Measurements from ENCODE around the gene DCAF6.

The DCAF6 gene

DNA sequence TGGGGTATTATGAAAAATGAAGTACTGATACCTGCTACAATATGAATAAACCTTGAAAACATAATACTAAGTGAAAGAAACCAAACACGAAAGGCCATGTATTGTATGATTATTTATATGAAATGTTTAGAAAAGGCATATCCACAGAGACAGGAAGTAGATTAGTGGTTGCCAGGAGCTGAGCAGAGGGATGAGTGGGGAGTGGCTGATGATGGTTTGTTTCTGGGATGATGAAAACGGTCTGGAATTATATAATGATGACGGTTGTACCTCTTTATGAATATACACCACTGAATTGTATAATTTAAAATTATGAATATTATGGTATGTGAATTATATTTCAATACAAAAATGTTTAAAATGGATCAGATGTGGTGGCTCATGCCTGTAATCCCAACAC is 64.2 kb downstream of the DCAF6 start:
- Histone ChIP-seq H3K9ac (ENCODE audit: low read length in 5 of 5) (no peak overlapping the region), H3K36me3 (ENCODE audit: control insufficient read depth in 5 of 5, insufficient read depth in 5 of 5, low read length in 5 of 5) (peaks cover 5 to 34% (median 15%) of the 10 kb centered on the region in 5 donors), H3K27me3 (ENCODE audit: control insufficient read depth in 5 of 5, insufficient read depth in 4 of 5, low read length in 5 of 5) (no peaks in the 10 kb centered on the region), H3K4me1 (ENCODE audit: control insufficient read depth in 5 of 5, insufficient read depth in 5 of 5, low read length in 5 of 5) (no peaks in the 10 kb centered on the region), H3K27ac (ENCODE audit: low read depth, low read length) (no peak overlapping the region), H3K9me3 (ENCODE audit: control insufficient read depth in 5 of 5, low read length in 5 of 5) (no peaks in the 10 kb centered on the region), H3K4me3 (ENCODE audit: low read depth in 1 of 5, low read length in 5 of 5) (no peak overlapping the region)

DNA sequence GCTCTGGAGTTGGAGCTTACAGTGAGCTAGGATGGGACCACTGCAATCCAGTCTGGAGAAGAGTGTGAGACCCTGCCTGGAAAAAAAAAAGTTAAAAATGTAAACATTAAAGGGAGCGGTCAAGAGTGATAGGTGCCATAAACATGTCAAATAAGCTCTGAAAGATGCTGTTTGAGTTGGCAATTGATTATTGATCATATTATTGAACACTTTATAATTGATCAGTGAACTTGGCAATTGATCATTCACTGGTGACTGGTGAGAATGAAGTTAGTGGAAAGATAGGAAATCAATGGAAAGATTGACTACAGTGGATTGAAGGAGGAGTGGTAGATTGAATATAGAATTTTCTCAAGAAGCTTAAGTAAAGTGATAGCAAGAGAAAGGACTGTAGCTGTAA is 64.7 kb downstream of the DCAF6 start:
- no peak overlapping the region for H3K4me3 ChIP-seq (ENCODE audit: low read depth in 1 of 5, low read length in 5 of 5)
- H3K27me3 ChIP-seq (ENCODE audit: control insufficient read depth in 5 of 5, insufficient read depth in 4 of 5, low read length in 5 of 5), result no peaks in the 10 kb centered on the region
- no peaks in the 10 kb centered on the region for H3K4me1 ChIP-seq (ENCODE audit: control insufficient read depth in 5 of 5, insufficient read depth in 5 of 5, low read length in 5 of 5)
- peaks cover 5 to 34% (median 15%) of the 10 kb centered on the region in 5 donors for H3K36me3 ChIP-seq (ENCODE audit: control insufficient read depth in 5 of 5, insufficient read depth in 5 of 5, low read length in 5 of 5)
- H3K9ac ChIP-seq (ENCODE audit: low read length in 5 of 5), result no peak overlapping the region
- no peak overlapping the region for H3K27ac ChIP-seq (ENCODE audit: low read depth, low read length)
- no peaks in the 10 kb centered on the region for H3K9me3 ChIP-seq (ENCODE audit: control insufficient read depth in 5 of 5, low read length in 5 of 5)

DNA sequence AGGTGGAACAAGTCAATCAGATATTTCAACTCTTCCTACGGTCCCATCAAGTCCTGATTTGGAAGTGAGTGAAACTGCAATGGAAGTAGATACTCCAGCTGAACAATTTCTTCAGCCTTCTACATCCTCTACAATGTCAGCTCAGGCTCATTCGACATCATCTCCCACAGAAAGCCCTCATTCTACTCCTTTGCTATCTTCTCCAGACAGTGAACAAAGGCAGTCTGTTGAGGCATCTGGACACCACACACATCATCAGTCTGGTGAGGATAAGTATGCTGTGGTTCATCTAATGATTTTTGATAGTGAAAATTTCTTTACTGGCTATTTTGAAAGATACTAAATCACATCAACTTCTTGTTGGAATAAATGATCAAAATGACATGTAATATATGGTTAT is 68.0 kb downstream of the DCAF6 start:
- H3K9me3 ChIP-seq (ENCODE audit: control insufficient read depth in 5 of 5, low read length in 5 of 5), result no peaks in the 10 kb centered on the region
- no peak overlapping the region for H3K27ac ChIP-seq (ENCODE audit: low read depth, low read length)
- H3K4me3 ChIP-seq (ENCODE audit: low read depth in 1 of 5, low read length in 5 of 5), result no peak overlapping the region
- no peaks in the 10 kb centered on the region for H3K4me1 ChIP-seq (ENCODE audit: control insufficient read depth in 5 of 5, insufficient read depth in 5 of 5, low read length in 5 of 5)
- H3K27me3 ChIP-seq (ENCODE audit: control insufficient read depth in 5 of 5, insufficient read depth in 4 of 5, low read length in 5 of 5), result no peaks in the 10 kb centered on the region
- peaks cover 16 to 30% (median 27%) of the 10 kb centered on the region in 5 donors for H3K36me3 ChIP-seq (ENCODE audit: control insufficient read depth in 5 of 5, insufficient read depth in 5 of 5, low read length in 5 of 5)
- no peak overlapping the region for H3K9ac ChIP-seq (ENCODE audit: low read length in 5 of 5)

DNA sequence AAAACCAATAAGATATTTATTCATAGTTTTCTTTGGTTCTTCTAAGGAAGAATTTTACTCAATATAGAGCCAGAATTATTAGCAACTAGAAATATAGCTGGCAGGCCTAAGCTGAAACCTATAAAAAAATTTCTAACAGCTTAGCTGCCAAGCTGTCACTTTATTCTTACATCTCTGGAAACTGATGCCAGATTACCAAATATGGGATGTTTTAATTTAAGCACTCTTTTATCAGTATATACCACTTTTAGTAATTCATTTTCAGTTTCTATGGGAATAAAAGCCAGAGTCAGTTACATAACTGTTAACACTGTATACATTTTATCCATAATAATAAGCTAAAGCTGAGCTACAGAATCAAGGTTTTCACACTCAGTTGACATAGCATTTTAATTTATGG is 69.0 kb downstream of the DCAF6 start:
- Histone ChIP-seq H3K36me3 (ENCODE audit: control insufficient read depth in 5 of 5, insufficient read depth in 5 of 5, low read length in 5 of 5) (peaks cover 16 to 30% (median 27%) of the 10 kb centered on the region in 5 donors), H3K9me3 (ENCODE audit: control insufficient read depth in 5 of 5, low read length in 5 of 5) (no peaks in the 10 kb centered on the region), H3K4me1 (ENCODE audit: control insufficient read depth in 5 of 5, insufficient read depth in 5 of 5, low read length in 5 of 5) (no peaks in the 10 kb centered on the region), H3K27ac (ENCODE audit: low read depth, low read length) (no peak overlapping the region), H3K4me3 (ENCODE audit: low read depth in 1 of 5, low read length in 5 of 5) (no peak overlapping the region), H3K27me3 (ENCODE audit: control insufficient read depth in 5 of 5, insufficient read depth in 4 of 5, low read length in 5 of 5) (no peaks in the 10 kb centered on the region), H3K9ac (ENCODE audit: low read length in 5 of 5) (no peak overlapping the region)

DNA sequence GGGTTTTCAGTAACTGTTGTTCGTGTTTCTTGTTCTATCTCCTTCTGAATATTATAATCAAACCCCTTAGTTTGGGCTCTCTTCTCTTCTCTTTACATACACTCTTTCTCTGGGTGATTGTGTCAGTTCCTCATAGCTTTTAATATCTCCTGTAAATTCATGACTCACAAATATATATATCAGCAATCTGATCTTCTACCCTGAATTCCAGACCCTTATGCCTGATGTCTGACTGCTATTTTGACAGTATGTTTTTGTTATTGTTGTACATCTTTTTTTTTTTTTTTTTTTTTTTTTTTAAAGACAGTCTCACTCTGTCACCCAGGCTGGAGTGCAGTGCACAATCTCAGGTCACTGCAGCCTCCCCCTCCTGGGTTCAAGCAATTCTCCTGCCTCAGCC is 71.2 kb downstream of the DCAF6 start:
- no peak overlapping the region for H3K9ac ChIP-seq (ENCODE audit: low read length in 5 of 5)
- peaks cover 16 to 33% (median 23%) of the 10 kb centered on the region in 5 donors for H3K36me3 ChIP-seq (ENCODE audit: control insufficient read depth in 5 of 5, insufficient read depth in 5 of 5, low read length in 5 of 5)
- H3K27me3 ChIP-seq (ENCODE audit: control insufficient read depth in 5 of 5, insufficient read depth in 4 of 5, low read length in 5 of 5), result no peaks in the 10 kb centered on the region
- H3K4me1 ChIP-seq (ENCODE audit: control insufficient read depth in 5 of 5, insufficient read depth in 5 of 5, low read length in 5 of 5), result no peaks in the 10 kb centered on the region
- no peak overlapping the region for H3K27ac ChIP-seq (ENCODE audit: low read depth, low read length)
- H3K9me3 ChIP-seq (ENCODE audit: control insufficient read depth in 5 of 5, low read length in 5 of 5), result no peaks in the 10 kb centered on the region
- no peak overlapping the region for H3K4me3 ChIP-seq (ENCODE audit: low read depth in 1 of 5, low read length in 5 of 5)

DNA sequence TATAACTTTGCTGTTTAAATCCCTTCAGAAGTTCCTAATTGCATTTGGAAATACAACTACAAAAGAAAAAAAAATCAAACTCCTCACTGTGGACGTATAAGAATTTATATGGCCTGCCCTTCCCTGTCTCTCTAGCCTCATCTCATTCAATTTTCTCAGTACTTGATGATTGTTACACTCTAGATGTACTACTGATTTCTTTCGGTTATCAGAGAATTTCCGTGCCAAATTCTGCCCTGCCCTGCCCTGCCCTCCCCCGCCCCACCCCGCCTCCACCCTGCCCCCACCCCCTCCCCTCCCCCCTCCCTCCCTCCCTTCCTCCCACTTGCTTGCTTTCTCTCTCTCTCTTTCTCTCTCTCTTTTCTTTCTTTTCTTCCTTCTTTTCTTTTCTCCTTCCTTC is 72.1 kb downstream of the DCAF6 start:
- Histone ChIP-seq H3K27me3 (ENCODE audit: control insufficient read depth in 5 of 5, insufficient read depth in 4 of 5, low read length in 5 of 5) (no peaks in the 10 kb centered on the region), H3K4me3 (ENCODE audit: low read depth in 1 of 5, low read length in 5 of 5) (no peak overlapping the region), H3K9me3 (ENCODE audit: control insufficient read depth in 5 of 5, low read length in 5 of 5) (no peaks in the 10 kb centered on the region), H3K9ac (ENCODE audit: low read length in 5 of 5) (no peak overlapping the region), H3K36me3 (ENCODE audit: control insufficient read depth in 5 of 5, insufficient read depth in 5 of 5, low read length in 5 of 5) (peaks cover 21 to 39% (median 29%) of the 10 kb centered on the region in 5 donors), H3K27ac (ENCODE audit: low read depth, low read length) (no peak overlapping the region), H3K4me1 (ENCODE audit: control insufficient read depth in 5 of 5, insufficient read depth in 5 of 5, low read length in 5 of 5) (no peaks in the 10 kb centered on the region)

DNA sequence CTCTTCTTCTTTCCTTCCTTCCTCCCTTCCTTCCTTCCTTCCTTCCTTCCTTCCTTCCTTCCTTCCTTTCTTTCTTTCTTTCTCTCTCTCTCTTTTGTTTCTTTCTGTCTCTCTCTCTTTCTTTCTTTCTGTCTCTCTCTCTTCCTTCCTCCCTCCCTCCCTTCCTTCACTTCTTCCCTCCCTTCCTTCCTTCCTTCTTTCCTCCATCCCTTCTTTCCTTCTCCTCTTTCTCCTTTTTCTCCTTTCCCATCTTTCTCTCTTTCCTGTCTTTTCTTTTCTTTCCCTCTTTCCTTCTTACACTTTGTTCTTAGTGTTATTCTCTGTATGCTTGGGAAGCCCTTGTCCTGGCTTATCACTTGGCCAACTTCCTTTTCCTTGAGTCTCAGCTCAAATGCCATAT is 72.8 kb downstream of the DCAF6 start:
- no peak overlapping the region for H3K9ac ChIP-seq (ENCODE audit: low read length in 5 of 5)
- H3K4me1 ChIP-seq (ENCODE audit: control insufficient read depth in 5 of 5, insufficient read depth in 5 of 5, low read length in 5 of 5), result no peaks in the 10 kb centered on the region
- H3K27ac ChIP-seq (ENCODE audit: low read depth, low read length), result no peak overlapping the region
- H3K4me3 ChIP-seq (ENCODE audit: low read depth in 1 of 5, low read length in 5 of 5), result no peak overlapping the region
- H3K9me3 ChIP-seq (ENCODE audit: control insufficient read depth in 5 of 5, low read length in 5 of 5), result no peaks in the 10 kb centered on the region
- peaks cover 21 to 35% (median 25%) of the 10 kb centered on the region in 5 donors for H3K36me3 ChIP-seq (ENCODE audit: control insufficient read depth in 5 of 5, insufficient read depth in 5 of 5, low read length in 5 of 5)
- no peaks in the 10 kb centered on the region for H3K27me3 ChIP-seq (ENCODE audit: control insufficient read depth in 5 of 5, insufficient read depth in 4 of 5, low read length in 5 of 5)

DNA sequence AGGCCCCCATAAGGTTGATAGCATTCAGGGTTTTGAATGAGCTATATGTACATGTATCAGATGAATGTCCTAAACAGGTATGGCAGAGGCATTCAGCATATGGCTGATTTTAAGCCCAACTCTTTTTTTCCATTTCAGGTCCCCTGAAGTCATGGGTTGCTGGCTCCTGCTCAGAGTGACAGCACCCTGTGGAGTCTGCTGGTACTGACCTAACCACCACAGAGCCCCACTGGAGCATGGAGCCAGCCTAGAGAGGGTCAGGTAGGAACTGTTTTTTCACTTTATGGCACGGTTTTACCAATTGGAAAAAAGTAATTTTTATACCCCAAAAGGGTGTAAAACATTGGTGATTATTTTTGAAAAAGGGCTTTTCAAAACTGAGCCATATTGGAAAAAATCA is 82.9 kb downstream of the DCAF6 start:
- Histone ChIP-seq H3K36me3 (ENCODE audit: control insufficient read depth in 5 of 5, insufficient read depth in 5 of 5, low read length in 5 of 5) (peaks cover 25 to 49% (median 31%) of the 10 kb centered on the region in 5 donors), H3K9me3 (ENCODE audit: control insufficient read depth in 5 of 5, low read length in 5 of 5) (no peaks in the 10 kb centered on the region), H3K4me1 (ENCODE audit: control insufficient read depth in 5 of 5, insufficient read depth in 5 of 5, low read length in 5 of 5) (no peaks in the 10 kb centered on the region), H3K27ac (ENCODE audit: low read depth, low read length) (no peak overlapping the region), H3K9ac (ENCODE audit: low read length in 5 of 5) (no peak overlapping the region), H3K27me3 (ENCODE audit: control insufficient read depth in 5 of 5, insufficient read depth in 4 of 5, low read length in 5 of 5) (no peaks in the 10 kb centered on the region), H3K4me3 (ENCODE audit: low read depth in 1 of 5, low read length in 5 of 5) (no peak overlapping the region)

DNA sequence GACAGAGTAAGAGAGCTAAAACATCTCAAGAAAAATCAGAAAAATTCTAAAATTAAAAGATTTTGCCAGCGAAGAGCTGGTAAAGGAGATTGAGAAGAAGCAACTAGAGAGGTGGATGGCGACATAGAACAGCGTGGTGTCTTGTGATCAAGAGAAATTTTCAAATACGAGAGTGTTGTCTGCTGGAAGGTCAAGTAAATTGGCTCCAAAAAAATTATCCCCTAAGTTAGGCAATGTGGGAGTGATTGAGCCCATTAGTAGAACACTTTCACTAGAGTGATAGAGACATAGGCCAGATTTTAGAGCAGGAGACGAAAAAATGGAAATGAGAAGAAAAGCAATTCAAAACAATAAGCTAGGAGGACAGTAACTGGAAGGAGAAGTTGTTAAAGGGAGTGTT is 94.7 kb downstream of the DCAF6 start:
- Histone ChIP-seq H3K4me1 (ENCODE audit: control insufficient read depth in 5 of 5, insufficient read depth in 5 of 5, low read length in 5 of 5) (peaks cover 0 to 5% (median 0%) of the 10 kb centered on the region in 5 donors), H3K36me3 (ENCODE audit: control insufficient read depth in 5 of 5, insufficient read depth in 5 of 5, low read length in 5 of 5) (peaks cover 0 to 13% (median 9%) of the 10 kb centered on the region in 5 donors), H3K4me3 (ENCODE audit: low read depth in 1 of 5, low read length in 5 of 5) (no peak overlapping the region), H3K9me3 (ENCODE audit: control insufficient read depth in 5 of 5, low read length in 5 of 5) (no peaks in the 10 kb centered on the region), H3K27me3 (ENCODE audit: control insufficient read depth in 5 of 5, insufficient read depth in 4 of 5, low read length in 5 of 5) (no peaks in the 10 kb centered on the region), H3K9ac (ENCODE audit: low read length in 5 of 5) (no peak overlapping the region), H3K27ac (ENCODE audit: low read depth, low read length) (no peak overlapping the region)

DNA sequence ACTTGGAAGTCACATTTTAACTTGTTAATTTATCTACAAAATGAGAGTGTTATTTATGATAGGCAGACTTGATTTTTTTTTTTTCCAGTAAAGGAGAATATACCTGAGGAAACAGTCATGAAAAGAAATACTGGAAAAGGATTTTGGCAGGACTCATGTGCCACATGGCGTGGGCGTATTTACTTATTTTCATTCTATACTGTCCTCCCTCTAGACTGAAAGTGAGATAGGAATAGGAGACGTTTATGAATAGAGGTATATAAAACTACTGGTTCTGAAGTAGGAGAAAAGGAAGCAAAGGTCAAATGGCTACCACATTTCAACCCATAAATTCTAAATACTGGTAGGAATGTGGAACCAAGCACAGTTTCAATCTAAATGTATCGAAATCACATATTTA is 95.1 kb downstream of the DCAF6 start:
- no peak overlapping the region for H3K27ac ChIP-seq (ENCODE audit: low read depth, low read length)
- no peaks in the 10 kb centered on the region for H3K27me3 ChIP-seq (ENCODE audit: control insufficient read depth in 5 of 5, insufficient read depth in 4 of 5, low read length in 5 of 5)
- no peak overlapping the region for H3K4me3 ChIP-seq (ENCODE audit: low read depth in 1 of 5, low read length in 5 of 5)
- no peak overlapping the region for H3K9ac ChIP-seq (ENCODE audit: low read length in 5 of 5)
- peaks cover 0 to 5% (median 0%) of the 10 kb centered on the region in 5 donors for H3K4me1 ChIP-seq (ENCODE audit: control insufficient read depth in 5 of 5, insufficient read depth in 5 of 5, low read length in 5 of 5)
- no peaks in the 10 kb centered on the region for H3K9me3 ChIP-seq (ENCODE audit: control insufficient read depth in 5 of 5, low read length in 5 of 5)
- peaks cover 0 to 10% (median 6%) of the 10 kb centered on the region in 5 donors for H3K36me3 ChIP-seq (ENCODE audit: control insufficient read depth in 5 of 5, insufficient read depth in 5 of 5, low read length in 5 of 5)

DNA sequence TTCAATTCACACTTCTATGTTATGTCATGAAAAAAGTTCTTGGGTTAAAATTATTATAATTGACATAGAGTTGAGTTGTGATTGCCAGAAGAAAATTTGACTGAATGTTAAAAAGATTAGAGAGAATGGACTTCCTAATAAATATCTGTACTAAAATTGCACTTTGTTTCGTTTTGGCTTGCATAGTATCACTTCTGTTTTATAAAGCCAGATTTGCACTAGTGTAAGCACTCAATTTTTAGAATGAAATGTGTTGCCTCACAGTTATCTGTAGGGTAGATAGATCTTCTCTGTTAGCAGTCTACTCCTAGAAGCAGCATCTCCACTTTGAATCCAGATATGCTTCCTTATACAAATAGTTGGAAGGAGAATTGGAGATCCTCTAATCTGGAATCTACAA is 95.5 kb downstream of the DCAF6 start:
- peaks cover 0 to 7% (median 2%) of the 10 kb centered on the region in 5 donors for H3K36me3 ChIP-seq (ENCODE audit: control insufficient read depth in 5 of 5, insufficient read depth in 5 of 5, low read length in 5 of 5)
- H3K27me3 ChIP-seq (ENCODE audit: control insufficient read depth in 5 of 5, insufficient read depth in 4 of 5, low read length in 5 of 5), result no peaks in the 10 kb centered on the region
- H3K4me1 ChIP-seq (ENCODE audit: control insufficient read depth in 5 of 5, insufficient read depth in 5 of 5, low read length in 5 of 5), result peaks cover 0 to 5% (median 0%) of the 10 kb centered on the region in 5 donors
- no peak overlapping the region for H3K4me3 ChIP-seq (ENCODE audit: low read depth in 1 of 5, low read length in 5 of 5)
- no peak overlapping the region for H3K27ac ChIP-seq (ENCODE audit: low read depth, low read length)
- H3K9me3 ChIP-seq (ENCODE audit: control insufficient read depth in 5 of 5, low read length in 5 of 5), result no peaks in the 10 kb centered on the region
- no peak overlapping the region for H3K9ac ChIP-seq (ENCODE audit: low read length in 5 of 5)

All from subcutaneous abdominal adipose tissue (tissue), 5 donors.